NCI-H2196 (cell line): ENCODE data around the gene CD46.
"Not testable (repeated sequence)": the region's sequence is repeated elsewhere in the genome, so short reads cannot be mapped to it uniquely, and the experiment has no call there.

Source experiments
- DNase-seq: peaks from one replicate; lab custom pipeline; 2025; ENCODE audit not compliant: unreplicated experiment; lab: John Stamatoyannopoulos, UW

Gene CD46

DNA sequence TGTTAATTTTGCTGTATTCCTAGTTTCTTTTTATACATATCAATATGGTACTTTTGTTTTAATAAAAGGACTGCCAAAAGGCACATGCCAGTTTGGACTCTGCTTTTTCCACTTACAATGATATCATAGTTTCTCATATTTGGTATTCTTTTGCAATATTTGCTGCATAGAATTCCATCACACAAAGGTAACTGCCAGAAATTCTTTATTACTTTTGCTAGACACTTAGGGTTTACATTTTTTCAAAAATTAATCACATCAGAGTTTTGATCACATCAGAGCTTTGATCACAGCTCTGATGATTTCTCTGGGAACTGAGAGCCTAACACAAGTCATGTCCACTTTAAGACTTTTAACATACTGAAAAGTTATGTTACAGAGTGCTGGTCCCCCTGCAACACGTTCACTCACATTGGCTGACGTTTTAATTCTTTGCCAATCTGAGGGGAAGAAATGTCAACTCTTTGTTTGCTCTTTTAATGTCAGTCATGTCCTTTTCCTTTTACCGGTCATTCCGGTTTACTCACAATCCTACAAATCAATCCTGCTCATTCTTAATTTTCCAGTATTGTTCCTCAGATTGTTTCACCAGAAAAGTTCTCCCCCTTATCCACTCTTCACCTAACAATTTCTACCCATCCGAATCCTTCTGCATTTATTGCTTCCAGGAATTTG, 1.1 kb upstream of the CD46 start:
- no peak for DNase-seq

DNA sequence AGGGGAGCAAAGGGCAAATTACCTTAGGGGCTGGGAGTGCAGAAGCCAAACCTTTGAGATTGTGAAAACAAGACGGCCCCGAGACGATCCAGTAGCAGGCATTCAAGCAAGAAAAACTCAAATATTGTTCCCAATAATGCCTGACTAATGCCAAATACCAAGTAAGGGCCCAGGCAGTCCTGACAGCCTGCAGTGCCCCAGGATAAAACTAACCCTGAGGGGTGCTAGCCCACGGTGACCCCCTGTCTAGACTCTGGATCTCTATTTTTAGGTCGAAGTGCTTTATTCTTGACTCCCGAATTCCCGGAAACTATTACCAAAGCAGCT, 428 bp upstream of the CD46 start:
- not testable (repeated sequence) for DNase-seq

DNA sequence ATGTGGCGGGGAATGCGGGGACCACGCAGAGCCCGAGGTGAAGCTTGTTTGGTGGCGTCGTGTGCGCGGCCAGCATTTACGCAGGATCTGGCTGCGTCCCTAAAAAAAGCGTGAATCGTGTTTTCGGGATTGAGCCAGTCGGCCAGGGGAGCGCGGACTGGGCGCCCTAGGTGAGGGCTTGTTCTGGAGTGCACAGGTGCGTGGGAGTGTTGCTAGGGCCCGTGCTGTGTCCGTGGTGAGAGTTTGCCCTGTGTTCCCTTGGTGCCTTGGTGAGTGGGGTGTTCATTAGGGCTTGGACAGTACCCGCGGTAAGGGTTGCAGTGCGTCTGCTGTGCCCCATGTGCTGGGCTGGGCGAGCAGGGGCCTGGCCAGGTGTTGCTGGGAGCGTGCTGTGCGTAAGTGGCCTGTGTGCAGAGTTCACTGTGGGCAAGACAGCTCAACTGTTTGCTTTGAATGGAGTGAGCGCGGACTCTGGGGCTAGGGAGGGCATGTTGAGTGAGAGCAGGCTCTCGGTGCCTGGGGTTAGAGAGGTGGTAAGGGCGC, 673 bp downstream of the CD46 start:
- no peak for DNase-seq

DNA sequence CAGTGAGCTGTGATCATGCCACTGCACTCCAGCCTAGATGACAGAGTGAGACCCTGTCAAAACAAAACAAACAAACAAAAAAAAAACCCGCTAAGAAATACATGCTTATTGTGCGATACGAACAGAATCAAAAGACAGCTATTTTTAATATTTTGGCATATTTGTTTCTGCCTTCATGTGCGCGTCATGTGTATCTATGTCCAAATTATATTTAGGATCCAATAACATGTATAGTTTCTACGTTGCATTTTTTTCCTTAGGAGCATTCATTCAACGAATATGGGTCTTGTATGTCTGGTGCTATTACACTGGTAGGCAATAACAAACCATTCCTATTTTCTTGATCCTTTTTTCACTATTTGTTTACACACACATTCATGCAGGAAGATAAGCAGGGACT, 1.8 kb downstream of the CD46 start:
- DNase-seq = no peak

DNA sequence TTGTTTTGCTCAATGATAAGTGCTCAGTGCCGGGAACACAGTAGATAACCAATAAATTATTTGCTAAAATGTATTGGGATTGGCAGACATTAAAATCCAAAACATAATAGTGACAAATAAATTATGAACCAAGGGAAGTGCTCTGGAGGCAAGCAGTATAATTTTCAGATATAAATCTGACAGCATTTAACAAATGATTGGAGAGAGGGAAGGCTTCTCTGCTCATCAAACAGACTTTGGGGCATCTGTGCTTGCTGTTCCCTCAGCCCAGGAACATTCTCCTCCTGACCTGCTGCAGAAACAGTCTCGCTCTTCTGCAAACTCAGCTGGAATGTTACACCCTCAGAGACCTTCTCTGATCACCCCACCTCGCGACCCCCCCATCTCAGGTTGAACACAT, 2.2 kb downstream of the CD46 start:
- no peak for DNase-seq

DNA sequence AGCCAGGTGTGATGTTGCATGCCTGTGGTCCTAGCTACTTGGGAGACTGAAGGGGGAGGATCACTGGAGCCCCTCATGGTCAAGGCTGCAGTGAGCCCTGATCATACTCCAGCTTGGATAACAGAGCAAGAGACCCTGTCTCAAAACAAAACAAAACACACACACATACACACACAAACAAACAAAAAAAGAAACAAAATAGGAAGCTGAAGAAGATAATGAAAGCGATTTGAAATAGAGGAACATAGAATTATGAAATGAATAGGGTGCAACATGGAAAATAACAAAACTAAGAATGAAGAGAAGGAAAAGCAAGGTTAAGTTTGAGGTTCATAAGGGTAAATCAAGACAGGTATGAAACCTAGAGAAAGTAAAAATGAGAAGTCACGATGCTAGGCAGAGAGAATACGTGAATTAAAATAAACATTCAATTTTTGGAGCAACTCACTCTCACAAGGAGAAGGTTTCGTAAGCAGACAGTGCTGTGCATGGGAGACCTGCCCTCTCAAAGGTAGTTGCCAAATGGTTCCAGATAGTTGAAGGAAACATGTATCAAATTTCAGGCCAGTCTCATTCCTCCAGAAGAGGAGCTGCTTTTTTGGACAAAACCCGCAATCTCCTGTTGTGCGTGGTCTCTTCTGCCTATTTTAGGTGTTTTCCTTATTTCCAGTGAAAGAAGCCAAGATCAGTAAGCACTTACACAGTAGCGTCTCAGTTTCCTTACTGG, 3.3 kb downstream of the CD46 start:
- peak; percentile 51 for DNase-seq

DNA sequence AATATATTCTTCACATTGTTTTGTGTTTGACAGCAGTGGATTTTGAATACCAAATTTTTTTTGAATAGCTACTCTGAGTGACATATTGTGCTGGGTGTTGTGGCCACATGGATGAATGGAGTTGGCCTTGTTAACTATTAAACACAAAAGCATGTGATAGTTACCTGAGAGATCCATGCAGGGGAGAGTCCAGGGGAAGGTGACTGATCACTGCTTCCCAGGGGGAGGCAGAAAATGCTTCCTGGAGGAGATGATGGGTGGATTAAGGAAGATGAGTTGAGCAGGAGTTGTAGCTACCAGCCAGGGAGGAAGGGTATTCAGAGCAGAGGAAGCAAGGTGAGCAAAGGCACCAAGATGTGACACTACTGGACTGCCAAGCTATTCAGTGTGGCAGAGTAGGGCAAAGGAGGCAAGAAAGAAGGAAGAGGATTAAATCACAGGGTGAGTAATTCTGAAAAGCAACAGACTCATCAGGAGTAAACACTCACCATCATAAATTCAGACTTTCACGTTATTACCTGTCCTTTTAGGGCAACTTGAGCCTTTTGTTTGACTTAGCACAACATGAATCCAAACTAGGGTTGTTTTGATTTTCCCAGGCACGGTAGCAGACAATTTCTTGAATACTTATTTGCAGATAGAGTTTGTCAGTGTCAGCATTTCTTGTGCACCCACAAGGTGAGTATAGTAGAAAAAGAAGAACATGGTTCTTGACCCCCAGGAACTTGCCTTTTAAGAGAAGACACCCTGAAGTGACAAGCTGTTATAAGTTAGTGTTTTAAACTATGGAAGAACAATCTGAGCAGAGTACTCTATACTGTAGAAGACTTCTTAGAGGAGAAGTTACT, 4.2 kb downstream of the CD46 start:
- DNase-seq = no peak

DNA sequence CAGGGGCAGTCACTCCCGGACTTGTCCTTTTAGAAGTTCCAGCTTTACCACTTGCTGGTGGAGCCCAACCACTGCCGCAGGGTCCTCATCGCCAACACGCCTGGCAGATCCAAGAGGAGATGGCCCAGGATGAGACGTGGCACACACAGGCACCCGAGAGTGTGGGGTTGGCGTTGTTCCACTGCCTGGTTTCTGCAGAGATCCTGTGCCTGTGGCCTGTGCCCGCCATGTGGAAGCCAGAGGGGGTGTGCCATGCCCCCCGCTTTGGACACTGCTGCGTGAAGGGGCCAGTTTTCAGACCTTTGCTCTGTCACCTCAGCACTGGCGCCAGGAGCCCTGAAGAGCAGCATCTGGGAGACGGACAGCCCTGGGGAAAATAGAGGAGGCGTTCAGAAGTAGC, 10.8 kb downstream of the CD46 start:
- no peak for DNase-seq

DNA sequence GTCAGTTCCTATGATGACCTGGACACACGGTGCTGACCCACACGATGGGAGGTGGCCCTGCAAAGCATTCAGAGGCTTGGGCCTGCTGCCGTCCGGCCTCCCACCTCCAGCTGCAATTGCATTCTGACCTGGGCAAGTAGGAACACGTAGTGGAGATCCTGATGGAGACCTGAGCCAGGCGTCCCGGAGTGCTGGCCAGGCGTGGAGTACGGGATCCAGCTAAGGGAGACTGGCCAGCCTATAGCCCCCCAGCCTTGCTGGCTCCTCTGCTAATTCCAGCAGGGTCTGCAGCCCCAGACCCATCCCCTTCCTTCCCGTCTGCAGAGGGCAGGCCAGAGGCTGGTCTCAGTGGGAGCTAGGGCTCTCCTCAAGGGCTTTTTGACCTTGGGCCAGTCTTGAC, 11.2 kb downstream of the CD46 start:
- no peak for DNase-seq

DNA sequence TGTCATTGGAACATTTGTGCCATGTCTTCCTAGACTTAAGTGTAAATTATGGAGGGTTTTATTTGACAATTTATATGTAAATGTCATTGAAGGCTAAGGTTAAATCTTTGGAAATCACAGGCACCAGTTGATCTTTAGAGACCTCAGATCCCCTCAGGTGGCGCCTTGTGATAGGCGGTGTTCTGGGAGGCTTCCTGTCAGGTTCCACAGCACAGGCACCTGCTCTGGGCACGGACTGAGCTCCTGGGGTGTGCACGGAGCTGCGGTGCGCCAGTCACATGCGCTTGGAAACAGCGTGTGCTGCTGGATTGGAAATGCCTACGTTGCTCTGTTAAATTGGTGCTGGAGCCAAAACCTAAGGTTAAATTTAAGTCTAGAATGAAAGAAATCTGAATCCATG, 12.1 kb downstream of the CD46 start:
- DNase-seq = no peak

DNA sequence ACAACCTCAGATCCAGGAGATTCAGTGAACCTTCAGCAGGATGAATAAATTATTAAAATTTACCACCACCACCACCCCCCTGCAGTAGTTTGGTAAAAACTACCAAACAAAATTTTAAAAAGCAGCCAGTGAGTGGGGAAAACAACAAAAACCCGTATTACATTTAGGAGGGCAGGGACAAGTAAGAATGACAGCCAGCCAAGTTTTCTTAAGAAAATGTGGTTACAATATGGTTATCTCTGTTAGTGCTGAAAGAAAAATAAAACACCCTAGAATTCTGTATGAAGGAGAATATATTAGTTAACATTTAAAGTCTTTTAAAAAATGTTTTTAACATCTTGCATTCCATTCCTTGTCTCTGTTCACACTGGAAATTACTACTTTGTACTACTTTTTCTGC, 14.7 kb downstream of the CD46 start:
- DNase-seq = no peak

DNA sequence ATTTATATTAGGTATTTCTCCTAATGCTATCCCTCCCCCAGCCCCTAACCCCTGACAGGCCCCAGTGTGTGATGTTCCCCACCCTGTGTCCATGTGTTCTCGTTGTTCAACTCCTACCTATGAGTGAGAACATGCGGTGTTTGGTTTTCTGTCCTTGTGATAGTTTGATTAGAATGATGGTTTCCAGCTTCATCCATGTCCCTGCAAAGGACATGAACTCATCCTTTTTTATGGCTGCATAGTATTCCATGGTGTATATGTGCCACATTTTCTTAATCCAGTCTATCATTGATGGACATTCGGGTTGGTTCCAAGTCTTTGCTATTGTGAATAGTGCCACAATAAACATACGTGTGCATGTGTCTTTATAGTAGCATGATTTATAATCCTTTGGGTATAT, 18.7 kb downstream of the CD46 start:
- not testable (repeated sequence) for DNase-seq

DNA sequence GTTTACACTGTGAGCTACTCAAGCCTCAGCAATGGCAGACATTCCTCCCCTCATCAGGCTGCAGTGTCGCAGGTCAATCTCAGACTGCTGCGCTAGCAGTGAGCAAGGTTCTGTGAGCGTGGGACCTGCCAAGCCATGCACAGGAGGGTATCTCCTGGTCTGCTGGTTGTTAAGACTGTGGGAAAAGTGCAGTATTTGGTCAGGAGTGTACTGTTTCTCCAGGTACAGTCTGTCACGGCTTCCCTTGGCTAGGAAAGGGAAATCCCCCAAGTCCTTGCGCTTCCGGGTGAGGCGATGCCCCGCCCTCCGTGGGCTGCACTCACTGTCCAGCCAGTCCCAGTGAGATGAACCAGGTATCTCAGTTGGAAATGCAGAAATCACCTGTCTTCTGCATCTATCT, 24.2 kb downstream of the CD46 start:
- not testable (repeated sequence) for DNase-seq

DNA sequence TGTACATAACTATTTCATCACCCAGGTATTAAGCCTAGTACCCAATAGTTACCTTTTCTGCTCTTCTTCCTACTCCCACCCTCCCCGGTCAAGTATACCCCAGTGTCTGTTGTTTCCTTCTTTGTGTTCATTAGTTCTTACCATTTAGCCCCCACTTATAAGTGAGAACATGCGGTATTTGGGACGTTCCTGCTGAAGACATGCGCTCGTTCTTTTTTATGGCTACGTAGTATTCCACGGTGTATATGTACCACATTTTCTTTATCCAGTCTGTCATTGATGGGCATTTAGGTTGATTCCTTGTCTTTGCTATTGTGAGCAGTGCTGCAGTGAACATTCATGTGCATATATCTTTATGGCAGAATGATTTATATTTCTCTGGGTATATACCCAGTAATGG, 25.6 kb downstream of the CD46 start:
- not testable (repeated sequence) for DNase-seq

DNA sequence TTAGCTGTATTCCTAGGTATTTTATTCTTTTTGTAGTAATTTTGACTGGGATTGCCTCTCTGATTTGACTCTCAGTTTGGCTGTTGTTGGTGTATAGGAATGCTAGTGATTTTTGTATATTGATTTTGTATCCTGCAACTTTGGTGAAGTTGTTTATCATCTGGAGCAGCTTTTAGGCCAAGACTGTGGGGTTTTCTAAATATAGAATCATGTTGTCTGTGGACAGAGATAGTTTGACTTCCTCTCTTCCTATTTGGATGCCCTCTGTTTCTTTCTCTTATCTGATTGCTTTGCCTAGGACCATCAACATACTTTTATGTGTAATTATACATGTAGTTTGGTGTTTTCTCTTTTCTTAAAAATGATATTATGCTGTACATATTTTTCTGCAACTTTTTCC, 27.2 kb downstream of the CD46 start:
- DNase-seq = no peak

DNA sequence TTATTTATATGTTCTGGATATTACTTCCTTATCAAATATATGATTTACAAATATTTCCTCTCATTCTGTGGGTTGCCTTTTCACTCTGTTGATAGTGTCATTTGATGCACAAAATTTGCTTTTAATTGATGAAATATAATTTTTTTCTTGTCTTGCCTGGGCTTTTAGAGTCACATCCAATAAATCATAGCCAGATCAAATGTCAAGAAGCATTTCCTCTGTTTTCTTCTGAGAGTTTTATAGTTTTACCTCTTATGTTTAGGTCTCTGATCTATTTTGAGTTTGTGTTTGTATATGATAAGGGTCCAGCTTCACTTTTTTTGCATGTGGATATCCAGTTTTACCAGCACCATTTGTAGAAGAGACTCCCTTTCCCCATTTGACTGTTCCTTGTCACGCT, 29.5 kb downstream of the CD46 start:
- no peak for DNase-seq

DNA sequence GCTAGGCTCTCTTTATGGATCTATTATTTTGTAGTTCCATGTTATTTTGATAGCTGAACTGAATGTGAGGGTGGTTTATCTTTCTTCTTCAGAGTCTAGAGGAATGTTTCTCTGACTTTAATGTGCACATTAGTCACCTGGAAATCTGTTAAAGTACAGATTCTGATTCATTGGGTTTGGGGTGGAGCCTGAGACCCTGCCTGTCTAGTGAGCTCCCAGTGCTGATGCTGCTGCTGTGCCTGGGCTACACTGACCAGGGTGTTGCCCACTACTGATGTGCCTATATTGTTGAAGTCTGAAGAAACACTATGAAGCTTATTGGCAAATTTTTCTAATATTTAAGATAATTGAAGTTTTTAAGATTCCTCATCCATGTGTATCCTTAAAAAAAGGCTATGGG, 35.9 kb downstream of the CD46 start:
- no peak for DNase-seq

DNA sequence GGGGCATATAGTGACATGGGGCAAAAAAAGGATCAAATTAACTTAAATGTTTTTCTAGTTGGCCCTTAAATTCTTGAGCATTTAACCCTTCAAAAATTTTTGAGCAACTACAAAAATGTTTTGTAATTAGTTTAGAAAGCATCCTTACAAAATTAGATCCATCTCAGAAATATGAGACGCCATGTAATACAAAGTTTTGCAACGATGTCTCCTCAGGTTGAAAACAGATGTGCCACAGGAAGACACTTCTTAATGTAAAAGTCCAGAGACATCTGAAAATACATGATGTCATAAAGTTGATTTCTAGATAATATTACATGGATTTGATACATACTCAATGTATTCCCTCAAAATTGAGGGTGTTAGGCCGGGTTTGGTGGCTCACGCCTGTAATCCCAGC, 37.5 kb downstream of the CD46 start:
- no peak for DNase-seq

DNA sequence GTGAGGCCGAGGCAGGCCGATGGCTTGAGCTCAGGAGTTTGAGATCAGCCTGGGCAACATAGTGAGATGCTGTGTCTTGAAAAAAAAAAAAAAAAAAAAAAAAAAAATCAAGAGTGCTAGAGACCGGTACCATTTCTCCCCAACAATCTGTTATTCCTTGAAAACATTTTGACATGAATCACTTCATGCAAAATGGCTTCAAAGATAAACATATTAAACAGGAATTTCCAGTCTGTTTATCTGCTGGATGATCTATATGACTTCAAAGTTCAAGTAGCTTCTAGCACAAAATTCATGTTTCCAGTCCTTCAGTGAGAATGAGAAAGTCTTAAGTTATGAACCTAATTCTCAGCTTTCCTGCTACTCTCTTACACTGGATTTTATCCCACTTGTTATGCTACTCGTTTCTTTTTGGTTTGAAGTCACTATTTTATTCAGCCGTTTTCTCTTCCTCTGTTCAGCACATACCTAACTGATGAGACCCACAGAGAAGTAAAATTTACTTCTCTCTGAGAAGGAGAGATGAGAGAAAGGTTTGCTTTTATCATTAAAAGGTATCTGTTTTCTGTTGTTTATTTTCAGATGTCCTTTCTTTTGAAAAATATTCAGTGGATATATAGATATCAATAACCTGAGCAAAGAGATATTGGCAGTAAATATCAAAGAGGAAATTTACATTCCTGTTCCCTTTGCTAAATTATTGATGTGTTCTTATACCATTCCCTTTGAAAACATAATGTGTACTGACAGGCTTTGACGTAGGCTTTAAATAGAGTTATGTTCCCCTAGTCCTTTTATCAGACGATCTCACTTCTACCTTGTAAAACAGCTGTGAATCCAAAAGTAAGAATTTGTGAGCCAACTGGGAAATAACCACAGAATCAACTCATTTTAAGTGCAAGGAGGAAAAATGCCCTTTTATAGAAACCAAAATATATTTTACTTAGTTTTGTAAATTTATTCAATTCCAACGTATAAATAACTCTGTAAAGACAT, 38.2 kb downstream of the CD46 start:
- DNase-seq = no peak

DNA sequence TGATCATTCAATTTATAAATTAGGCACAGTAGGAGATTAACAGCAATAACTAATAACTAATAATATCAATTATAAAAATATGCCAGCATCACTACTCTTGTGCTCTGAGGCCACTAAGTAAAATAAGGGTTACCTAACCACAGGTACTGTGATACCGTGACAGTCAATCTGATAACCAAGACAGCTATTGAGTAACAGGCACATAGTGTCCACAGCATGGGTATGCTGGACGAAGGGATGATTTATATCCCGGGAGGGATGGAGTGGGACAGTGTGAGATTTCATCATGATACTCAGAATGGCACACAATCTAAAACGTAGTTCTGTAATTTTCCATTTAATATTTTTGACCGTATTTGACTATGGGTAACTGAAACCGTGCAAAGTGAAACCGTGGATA, 39.4 kb downstream of the CD46 start:
- DNase-seq = no peak

DNA sequence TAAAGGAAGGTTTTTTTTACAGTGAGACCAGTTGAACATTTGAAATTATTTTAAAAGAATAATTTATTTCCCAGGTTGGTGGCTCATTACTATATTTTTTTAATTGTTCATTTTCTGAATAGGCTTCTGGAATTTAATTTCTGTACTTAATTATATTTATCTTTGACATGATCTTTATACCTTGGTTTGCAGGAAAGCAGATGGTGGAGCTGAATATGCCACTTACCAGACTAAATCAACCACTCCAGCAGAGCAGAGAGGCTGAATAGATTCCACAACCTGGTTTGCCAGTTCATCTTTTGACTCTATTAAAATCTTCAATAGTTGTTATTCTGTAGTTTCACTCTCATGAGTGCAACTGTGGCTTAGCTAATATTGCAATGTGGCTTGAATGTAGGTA, 41.5 kb downstream of the CD46 start:
- no peak for DNase-seq
